AG08396 (cell line): ENCODE measurements around the gene E2F1.

Experiments
- DNase-seq: peaks from one replicate; pipeline ENCODE4 v3.0.0; 2012; ENCODE audit warnings: low spot score, mixed read lengths

Gene E2F1

GRCh38 chr20:33671573-33672288 is 14.5 kb downstream of the E2F1 start:
- DNase-seq = no peak

- DNase-seq = no peak
Observed at GRCh38 chr20:33670715-33671499, 15.3 kb downstream of the E2F1 start.

- DNase-seq = no peak
Observed at GRCh38 chr20:33669873-33670640, 16.1 kb downstream of the E2F1 start.

- no peak for DNase-seq
Observed at GRCh38 chr20:33669224-33669623, 17.0 kb downstream of the E2F1 start.

- DNase-seq = no peak
Observed at GRCh38 chr20:33668466-33669155, 17.6 kb downstream of the E2F1 start.

GRCh38 chr20:33667676-33668465 is 18.3 kb downstream of the E2F1 start:
- DNase-seq = peak; percentile 86

- DNase-seq = no peak
Observed at GRCh38 chr20:33667245-33667675, 18.9 kb downstream of the E2F1 start.

- peak; percentile 98 for DNase-seq
Observed at GRCh38 chr20:33666293-33667244, 19.6 kb downstream of the E2F1 start, which contains the start of gene ACTL10. Gene ACTL10 (plus strand): TSS chr20:33666943. CDS start chr20:33667498, 555 bp downstream.

GRCh38 chr20:33664762-33665144 is 21.4 kb downstream of the E2F1 start:
- no peak for DNase-seq

- no peak for DNase-seq
Observed at GRCh38 chr20:33664085-33664761, 22.0 kb downstream of the E2F1 start.

- DNase-seq = peak; percentile 92
Observed at GRCh38 chr20:33663161-33664084, 22.8 kb downstream of the E2F1 start.

- no peak for DNase-seq
Observed at GRCh38 chr20:33662172-33662571, 24.0 kb downstream of the E2F1 start, which contains the start of gene C20orf144. Gene C20orf144 (plus strand): TSS chr20:33662327. CDS start chr20:33662346, 19 bp downstream.

GRCh38 chr20:33660685-33661058 is 25.5 kb downstream of the E2F1 start:
- no peak for DNase-seq

- no peak for DNase-seq
Observed at GRCh38 chr20:33660035-33660684, 26.0 kb downstream of the E2F1 start.

GRCh38 chr20:33659341-33660034 is 26.7 kb downstream of the E2F1 start:
- no peak for DNase-seq

- no peak for DNase-seq
Observed at GRCh38 chr20:33658929-33659328, 27.3 kb downstream of the E2F1 start.

GRCh38 chr20:33658510-33658909 is 27.7 kb downstream of the E2F1 start:
- no peak for DNase-seq
